GM19025 (cell line): Measurements from ENCODE around the gene KIZ.
A peak's percentile ranks its signal among the peaks of the same experiment; 100 is the strongest.

Experiments used
- ATAC-seq: cut with Tn5 transposase; IDR thresholded peaks from one replicate; pipeline ENCODE4 v1.9.1; 2021; ENCODE audit warnings: mild to moderate bottlenecking, low read depth, moderate library complexity; ENCODE audit not compliant: unreplicated experiment

Gene KIZ

GRCh38 chr20:21104921-21105320 lies 21.0 kb upstream of the KIZ start:
- no peak for ATAC-seq

GRCh38 chr20:21105429-21106170 lies 20.3 kb upstream of the KIZ start:
- no peak for ATAC-seq

- no peak for ATAC-seq
Measured at GRCh38 chr20:21106171-21107017, 19.5 kb upstream of the KIZ start, which contains the start of gene LINC00237. LINC00237 (minus strand) TSS chr20:21106358.

- no peak for ATAC-seq
Measured at GRCh38 chr20:21109144-21109543, 16.7 kb upstream of the KIZ start.

- no peak for ATAC-seq
Measured at GRCh38 chr20:21110811-21111210, 15.1 kb upstream of the KIZ start.

GRCh38 chr20:21111416-21111815 lies 14.5 kb upstream of the KIZ start:
- no peak for ATAC-seq

GRCh38 chr20:21113697-21114096 lies 12.2 kb upstream of the KIZ start:
- ATAC-seq = no peak

- no peak for ATAC-seq
Measured at GRCh38 chr20:21114584-21114983, 11.3 kb upstream of the KIZ start.

GRCh38 chr20:21117521-21117920 lies 8.4 kb upstream of the KIZ start:
- no peak for ATAC-seq

- ATAC-seq = no peak
Measured at GRCh38 chr20:21118138-21118537, 7.7 kb upstream of the KIZ start.

- no peak for ATAC-seq
Measured at GRCh38 chr20:21118782-21119181, 7.1 kb upstream of the KIZ start.

GRCh38 chr20:21124190-21124589 lies 1.7 kb upstream of the KIZ start:
- ATAC-seq = no peak

GRCh38 chr20:21125072-21125848 lies 622 bp upstream of the KIZ start:
- peak; percentile 9 for ATAC-seq

GRCh38 chr20:21126581-21126870 lies 644 bp downstream of the KIZ start:
- ATAC-seq = no peak

GRCh38 chr20:21127201-21127981 lies 1.5 kb downstream of the KIZ start:
- ATAC-seq = no peak

- ATAC-seq = no peak
Measured at GRCh38 chr20:21129861-21130260, 4.0 kb downstream of the KIZ start.

GRCh38 chr20:21133404-21133803 lies 7.5 kb downstream of the KIZ start:
- no peak for ATAC-seq

- no peak for ATAC-seq
Measured at GRCh38 chr20:21133917-21134622, 8.2 kb downstream of the KIZ start.

- no peak for ATAC-seq
Measured at GRCh38 chr20:21134883-21135493, 9.1 kb downstream of the KIZ start.
